Uterus (tissue), 2 donors: ENCODE measurements around the gene FOXO1.

ENCODE experiments used
- CTCF ChIP-seq, 4 experiments: fragments of 200-600 bp in 2 of 4; fragments of 450-650 bp in 2 of 4; sonication (generic) in 2 of 4; IDR thresholded peaks; one replicate each; pipeline ENCODE4 v1.5.1; 2016 to 2019; ENCODE audit warnings: antibody characterized with exemption in 4 of 4, mild to moderate bottlenecking in 2 of 4, moderate library complexity in 1 of 4
- POLR2A ChIP-seq, 2 donors: fragments of 450-650 bp; IDR thresholded peaks; one replicate each; pipeline ENCODE4 v1.6.1; 2016; ENCODE audit warnings: antibody characterized with exemption in 2 of 2, mild to moderate bottlenecking in 1 of 2, moderate library complexity in 1 of 2

GRCh38 chr13:40508127-40508526 is 158.3 kb downstream of the FOXO1 start:
- TF ChIP-seq CTCF (IDR thresholded peaks at IDR 0.05) (no peak), POLR2A (IDR thresholded peaks at IDR 0.05) (no peak)
